Endodermal cell (in vitro differentiated cells): ENCODE results near the gene YEATS2. TPM values are rescaled to one million over a fixed set of nuclear protein-coding genes. Genes with fewer than 3 reads are reported as not detected.
A peak's percentile ranks its signal among the peaks of the same experiment; 100 is the strongest.

Experiments used
- DNase-seq: peaks from one replicate; pipeline ENCODE4 v3.0.0-alpha.2; 2017
- H3K27ac ChIP-seq: 2 replicates; pipeline ENCODE4 v1.5.1; 2013; ENCODE audit warnings: mild to moderate bottlenecking, low read depth, low read length, moderate library complexity
- H3K27me3 ChIP-seq: 2 replicates; pipeline ENCODE4 v1.6.1; 2013; ENCODE audit warnings: mild to moderate bottlenecking, low read length, moderate library complexity; ENCODE audit not compliant: insufficient read depth, control insufficient read depth, poor library complexity, severe bottlenecking
- H3K36me3 ChIP-seq: 2 replicates; pipeline ENCODE4 v1.7.0; 2013; ENCODE audit warnings: mild to moderate bottlenecking, low read length, moderate library complexity; ENCODE audit not compliant: control insufficient read depth, insufficient read depth
- H3K4me1 ChIP-seq: one replicate; pipeline ENCODE4 v1.7.0; 2013; ENCODE audit warnings: low read length; ENCODE audit not compliant: control insufficient read depth, insufficient read depth
- H3K4me3 ChIP-seq: 2 replicates; pipeline ENCODE4 v1.5.1; 2013; ENCODE audit warnings: mild to moderate bottlenecking, low read length, moderate library complexity
- H3K9ac ChIP-seq: 2 replicates; pipeline ENCODE4 v1.6.1; 2013; ENCODE audit warnings: mild to moderate bottlenecking, low read length, moderate library complexity; ENCODE audit not compliant: poor library complexity, severe bottlenecking; ENCODE audit errors: extremely low read depth
- H3K9me3 ChIP-seq: 2 replicates; pipeline ENCODE4 v1.6.1; 2013; ENCODE audit warnings: mild to moderate bottlenecking, low read length, moderate library complexity; ENCODE audit not compliant: control insufficient read depth
- H3K27ac Mint-ChIP-seq: 2 replicates; pipeline ENCODE4 v1.8.0; 2020; ENCODE audit warnings: mixed read lengths
- H3K27me3 Mint-ChIP-seq: 2 replicates; pipeline ENCODE4 v1.8.0; 2021; ENCODE audit warnings: mild to moderate bottlenecking, mixed read lengths; ENCODE audit not compliant: insufficient read depth
- H3K36me3 Mint-ChIP-seq: 2 replicates; pipeline ENCODE4 v1.8.0; 2020; ENCODE audit warnings: low read depth, mixed read lengths
- H3K4me1 Mint-ChIP-seq: 2 replicates; pipeline ENCODE4 v1.8.0; 2020; ENCODE audit warnings: mixed read lengths
- H3K4me3 Mint-ChIP-seq: 2 replicates; pipeline ENCODE4 v1.8.0; 2020; ENCODE audit warnings: mild to moderate bottlenecking, moderate library complexity, mixed read lengths
- H3K9me3 Mint-ChIP-seq: 2 replicates; pipeline ENCODE4 v1.8.0; 2020; ENCODE audit warnings: mild to moderate bottlenecking, mixed read lengths
- CTCF ChIP-seq: fragments of 200-600 bp; sonication (generic); conservative IDR thresholded peaks from 2 replicates; pipeline ENCODE4 v1.5.0; 2021; ENCODE audit warnings: antibody characterized with exemption, mild to moderate bottlenecking
- WGBS, 2 experiments: methylation state at CpG; one replicate each; pipeline versions ENCODE4 v1.1.5 to v1.1.7; 2013; ENCODE audit warnings: missing lambda C conversion rate in 2 of 2, mixed read lengths in 1 of 2; ENCODE audit not compliant: insufficient coverage in 1 of 2, insufficient read length in 1 of 2; 5-methylcytosine and 5-hydroxymethylcytosine counted together
- total RNA-seq, 2 donors: library from RNA; stranded (reverse); fragmentation: NEBNext Ultra II Directional in 1 of 2; extraction: Animal tissue kit (Norgen Biotek cat#: 25700) in 1 of 2; gene quantifications; 2 replicates in 1 of 2; 3 replicates in 1 of 2; pipeline ENCODE4 v1.2.1, GENCODE V29; 2021

YEATS2 gene
- total RNA-seq, 2 donors from 2014 or later = 53.4 to 55.8 TPM

DNA sequence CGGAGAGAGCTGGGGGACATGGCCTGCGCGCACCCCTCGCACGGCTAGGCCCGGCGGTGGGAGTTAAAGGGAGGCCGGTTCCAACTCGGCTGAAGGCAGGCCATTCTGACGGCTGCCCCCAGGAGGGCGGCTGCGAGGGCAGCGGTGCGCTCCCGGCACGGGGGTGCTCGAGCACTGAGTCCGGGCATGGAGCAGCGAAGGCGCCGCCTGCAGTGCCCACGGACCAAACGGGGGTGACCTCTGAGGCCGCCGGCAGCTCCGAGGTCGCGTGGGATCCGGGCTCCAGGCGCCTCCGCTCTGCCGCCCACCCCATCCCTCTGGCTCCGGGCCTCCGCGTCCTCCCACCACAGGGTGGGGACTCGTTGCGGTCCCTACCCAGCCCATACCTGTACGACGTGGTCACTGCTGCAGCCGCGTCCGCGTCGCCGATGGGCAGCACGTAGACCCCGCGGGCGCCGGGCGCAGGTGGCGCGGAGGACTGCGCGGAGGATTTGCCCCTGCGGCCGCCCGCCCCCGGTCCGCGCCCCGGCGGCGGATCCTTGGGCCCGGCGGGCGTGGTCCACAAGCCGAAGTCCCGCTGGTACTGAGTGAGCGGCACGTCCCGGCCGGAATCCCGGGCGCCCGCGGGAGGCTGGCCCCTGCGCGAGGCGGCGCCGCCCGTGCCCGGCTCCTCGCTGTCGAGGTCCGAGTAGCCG is 127.3 kb downstream of the YEATS2 start:
- peaks cover 25% of the 10 kb centered on the region for H3K36me3 Mint-ChIP-seq
- peaks cover 7% of the 10 kb centered on the region for H3K4me1 Mint-ChIP-seq
- no peak overlapping the region for H3K27ac Mint-ChIP-seq
- TF ChIP-seq CTCF = no peak
- Histone ChIP-seq H3K4me3 (peak overlapping the region; percentile 78), H3K27me3 (peaks cover 6% of the 10 kb centered on the region), H3K36me3 (peaks cover 18% of the 10 kb centered on the region), H3K4me1 (no peaks in the 10 kb centered on the region), H3K9me3 (no peaks in the 10 kb centered on the region), H3K27ac (no peak overlapping the region), H3K9ac (peak overlapping the region; percentile 22)
- 1 to 9% methylated on average over 9 to 88 of the region's 88 CpGs for WGBS, 2 experiments
- H3K4me3 Mint-ChIP-seq = peak overlapping the region; percentile 59
- peaks cover 12% of the 10 kb centered on the region for H3K27me3 Mint-ChIP-seq
- no peaks in the 10 kb centered on the region for H3K9me3 Mint-ChIP-seq
- DNase-seq = peak; percentile 76

DNA sequence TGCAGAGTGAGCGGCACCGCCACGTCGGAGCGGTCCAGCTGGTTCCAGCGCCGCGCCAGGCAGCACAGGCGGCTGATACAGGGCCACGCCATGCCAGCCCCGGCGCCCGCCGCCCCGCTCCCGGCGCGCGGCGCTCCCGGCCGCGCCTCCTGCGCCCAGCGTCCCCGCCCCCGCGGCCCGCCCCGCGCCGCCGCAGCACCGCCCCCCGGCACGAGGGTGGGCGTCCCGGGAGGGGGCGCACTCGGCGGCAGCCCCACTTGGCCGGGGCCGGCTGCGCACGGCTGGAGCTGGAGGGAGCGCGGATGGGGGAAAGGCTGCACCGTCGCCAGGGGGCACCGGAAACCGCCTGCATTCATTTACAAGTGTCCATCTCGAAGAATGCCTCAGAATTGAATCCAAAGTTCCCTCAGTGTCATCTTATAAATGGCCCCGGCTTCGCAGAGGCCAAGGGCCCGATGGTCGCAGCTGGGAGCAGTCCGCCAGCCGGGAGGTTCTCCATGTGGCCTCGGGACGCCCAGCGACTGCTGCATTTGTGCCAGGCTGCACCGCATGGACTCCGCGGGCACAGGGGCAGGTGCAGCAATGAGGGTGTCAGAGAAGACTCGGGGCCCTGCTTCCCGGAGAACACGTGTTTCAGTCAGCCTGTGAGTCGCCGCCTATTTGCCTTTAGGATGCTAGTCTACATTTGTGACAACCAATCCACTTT is 128.0 kb downstream of the YEATS2 start, which contains the start of gene MAP6D1:
Gene MAP6D1, minus strand, starts transcription at position 122 of the 706 bp plus-strand sequence. Its CDS starts 30 bp downstream, at position 92.
- H3K4me3 ChIP-seq = peak within 1 kb of the TSS; percentile 78
- H3K9ac ChIP-seq = peak within 1 kb of the TSS; percentile 22
- H3K27me3 Mint-ChIP-seq = peaks cover 12% of the 10 kb centered on the region
- peaks cover 7% of the 10 kb centered on the region for H3K4me1 Mint-ChIP-seq
- peak; percentile 77 for TF ChIP-seq CTCF
- H3K9me3 ChIP-seq = no peaks in the 10 kb centered on the region
- H3K36me3 ChIP-seq = peaks cover 25% of the 10 kb centered on the region
- H3K27ac ChIP-seq = peak within 1 kb of the TSS; percentile 22
- H3K4me1 ChIP-seq = no peaks in the 10 kb centered on the region
- peak within 1 kb of the TSS; percentile 59 for H3K4me3 Mint-ChIP-seq
- peaks cover 6% of the 10 kb centered on the region for H3K27me3 ChIP-seq
- H3K27ac Mint-ChIP-seq = no peak within 1 kb of the TSS
- H3K9me3 Mint-ChIP-seq = no peaks in the 10 kb centered on the region
- peaks cover 25% of the 10 kb centered on the region for H3K36me3 Mint-ChIP-seq
- 11 to 27% methylated on average over 13 to 69 of the region's 69 CpGs for WGBS, 2 experiments
- peak; percentile 92 for DNase-seq

DNA sequence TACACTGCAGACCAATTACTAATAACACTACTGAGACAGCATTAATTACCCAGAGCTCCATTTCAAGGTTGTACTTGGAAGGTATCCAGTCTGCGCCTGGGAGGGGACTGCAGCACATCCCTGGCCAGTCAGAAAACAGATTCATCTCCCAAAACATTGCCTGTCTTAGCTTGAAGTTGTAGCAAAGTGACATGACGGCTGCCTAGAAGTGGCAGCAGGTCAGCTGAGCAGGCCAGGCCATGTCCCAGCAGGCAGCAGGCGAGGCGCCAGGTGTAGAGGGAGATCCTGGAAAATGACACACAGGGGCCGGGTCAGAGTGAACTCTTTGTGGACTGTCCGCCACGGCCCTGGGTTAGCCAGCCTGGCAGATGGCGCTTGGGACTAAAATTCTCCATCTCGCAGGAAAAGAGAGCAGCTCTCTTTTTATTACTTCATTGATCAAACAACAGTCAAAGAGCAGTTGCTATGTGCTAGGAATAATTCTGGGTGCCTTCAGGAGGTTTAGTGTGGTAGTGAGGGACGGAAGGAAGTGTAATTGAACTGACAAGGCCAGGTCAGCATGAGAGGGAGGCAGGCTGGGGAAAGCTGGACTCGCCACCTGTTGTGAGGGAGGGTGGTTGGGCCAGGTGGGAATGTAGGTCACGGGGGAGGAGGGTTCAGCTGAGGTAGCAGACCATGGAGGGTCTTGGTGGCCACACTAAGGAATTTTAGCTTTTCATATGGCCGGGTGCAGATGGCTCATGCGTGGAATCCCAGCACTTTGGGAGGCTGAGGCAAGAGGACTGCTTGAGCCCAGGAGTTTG is 129.1 kb downstream of the YEATS2 start:
- Mint-ChIP-seq H3K27me3 (peaks cover 12% of the 10 kb centered on the region), H3K36me3 (peaks cover 25% of the 10 kb centered on the region), H3K27ac (no peak overlapping the region), H3K4me3 (peak overlapping the region; percentile 54), H3K4me1 (peaks cover 7% of the 10 kb centered on the region), H3K9me3 (no peaks in the 10 kb centered on the region)
- H3K9ac ChIP-seq = no peak overlapping the region
- H3K9me3 ChIP-seq = no peaks in the 10 kb centered on the region
- H3K4me3 ChIP-seq = no peak overlapping the region
- peaks cover 32% of the 10 kb centered on the region for H3K36me3 ChIP-seq
- peaks cover 6% of the 10 kb centered on the region for H3K27me3 ChIP-seq
- 95 to 97% methylated on average over 8 to 14 of the region's 14 CpGs for WGBS, 2 experiments
- no peaks in the 10 kb centered on the region for H3K4me1 ChIP-seq
- DNase-seq = no peak
- H3K27ac ChIP-seq = peak overlapping the region; percentile 22
- no peak for TF ChIP-seq CTCF
